ENCODE results near the gene CD1D. TPM values are rescaled to one million over a fixed set of nuclear protein-coding genes. Genes with fewer than 3 reads are reported as not detected.

CD1D gene
- 0.22 TPM in 1 of 2 replicates, not detected in the other for total RNA-seq

DNA sequence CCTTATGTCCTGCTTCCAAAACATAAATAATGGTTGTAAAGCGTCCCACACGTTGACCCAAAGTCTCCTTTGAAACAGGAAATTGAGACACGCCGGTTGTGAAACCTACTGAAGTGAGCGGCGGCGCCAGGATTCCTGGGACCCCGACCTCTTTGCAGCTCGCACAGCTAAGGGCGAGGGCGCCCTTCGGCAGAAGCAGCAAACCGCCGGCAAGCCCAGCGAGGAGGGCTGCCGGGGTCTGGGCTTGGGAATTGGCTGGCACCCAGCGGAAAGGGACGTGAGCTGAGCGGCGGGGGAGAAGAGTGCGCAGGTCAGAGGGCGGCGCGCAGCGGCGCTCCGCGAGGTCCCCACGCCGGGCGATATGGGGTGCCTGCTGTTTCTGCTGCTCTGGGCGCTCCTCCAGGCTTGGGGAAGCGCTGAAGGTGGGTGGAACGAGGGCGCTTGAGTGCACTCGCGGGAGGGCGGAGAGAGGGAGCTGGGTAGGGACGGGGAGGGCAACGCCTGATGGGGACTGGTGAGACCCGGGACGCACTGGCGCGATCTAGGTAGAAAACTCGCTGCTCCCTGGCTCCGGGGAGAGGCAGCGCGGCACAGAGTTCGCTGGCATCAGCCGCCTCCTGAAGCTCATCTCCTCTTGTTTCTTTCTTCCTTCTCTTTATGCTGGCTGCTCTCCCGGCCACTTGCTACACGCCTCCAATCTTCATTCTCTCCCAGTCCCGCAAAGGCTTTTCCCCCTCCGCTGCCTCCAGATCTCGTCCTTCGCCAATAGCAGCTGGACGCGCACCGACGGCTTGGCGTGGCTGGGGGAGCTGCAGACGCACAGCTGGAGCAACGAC lies at the start of gene CD1D:
TSS of gene CD1D (plus strand) at position 155 of the 836 bp plus-strand sequence. CDS start at position 362, 207 bp downstream.
- Mint-ChIP-seq H3K27ac (no peak within 1 kb of the TSS), H3K4me3 (peak within 1 kb of the TSS; percentile 81), H3K4me1 (ENCODE audit: low read depth) (peaks cover 10% of the 10 kb centered on the region), H3K36me3 (ENCODE audit: low read depth) (peaks cover 1% of the 10 kb centered on the region), H3K9me3 (no peaks in the 10 kb centered on the region), H3K27me3 (ENCODE audit: insufficient read depth) (peaks cover 60% of the 10 kb centered on the region)
- DNase-seq (ENCODE audit: low spot score) = no peak
- intact Hi-C loops (cut with micrococcal nuclease) = no loop called here

- DNase-seq (ENCODE audit: low spot score) = no peak
- intact Hi-C loops (cut with micrococcal nuclease) = no loop called here
- H3K4me3 Mint-ChIP-seq = no peak overlapping the region
- H3K4me1 Mint-ChIP-seq (ENCODE audit: low read depth) = no peaks in the 10 kb centered on the region
- H3K27ac Mint-ChIP-seq = no peak overlapping the region
- H3K36me3 Mint-ChIP-seq (ENCODE audit: low read depth) = no peaks in the 10 kb centered on the region
- H3K27me3 Mint-ChIP-seq (ENCODE audit: insufficient read depth) = peaks cover 10% of the 10 kb centered on the region
- no peaks in the 10 kb centered on the region for H3K9me3 Mint-ChIP-seq
Observed at GRCh38 chr1:158131217-158131616, 49.5 kb upstream of the CD1D start.

- intact Hi-C loops (cut with micrococcal nuclease) = loop anchor here (10.0 kb wide), 1 partner anchor 874 kb away; no protein-coding TSS in a partner anchor
- H3K27ac Mint-ChIP-seq = no peak overlapping the region
Observed at GRCh38 chr1:158140764-158141192, 39.9 kb upstream of the CD1D start.

GRCh38 chr1:158145173-158145719 lies 35.4 kb upstream of the CD1D start:
- intact Hi-C loops (cut with micrococcal nuclease) = loop anchor here (5.0 to 10.0 kb wide), 2 partner anchors 870 to 932 kb away; partner anchors contain the start of gene AIM2
- H3K4me3 Mint-ChIP-seq = no peak overlapping the region
- no peaks in the 10 kb centered on the region for H3K36me3 Mint-ChIP-seq (ENCODE audit: low read depth)
- no peak for DNase-seq (ENCODE audit: low spot score)
- H3K4me1 Mint-ChIP-seq (ENCODE audit: low read depth) = peaks cover 16% of the 10 kb centered on the region
- H3K9me3 Mint-ChIP-seq = no peaks in the 10 kb centered on the region
- H3K27ac Mint-ChIP-seq = no peak overlapping the region
- H3K27me3 Mint-ChIP-seq (ENCODE audit: insufficient read depth) = peaks cover 3% of the 10 kb centered on the region

More at GRCh38 chr1:158140764-158141192, 39.9 kb upstream of the CD1D start:
- Mint-ChIP-seq H3K36me3 (ENCODE audit: low read depth) (no peaks in the 10 kb centered on the region), H3K27me3 (ENCODE audit: insufficient read depth) (peaks cover 3% of the 10 kb centered on the region), H3K4me1 (ENCODE audit: low read depth) (no peaks in the 10 kb centered on the region), H3K4me3 (no peak overlapping the region), H3K9me3 (no peaks in the 10 kb centered on the region)
- no peak for DNase-seq (ENCODE audit: low spot score)

DNA sequence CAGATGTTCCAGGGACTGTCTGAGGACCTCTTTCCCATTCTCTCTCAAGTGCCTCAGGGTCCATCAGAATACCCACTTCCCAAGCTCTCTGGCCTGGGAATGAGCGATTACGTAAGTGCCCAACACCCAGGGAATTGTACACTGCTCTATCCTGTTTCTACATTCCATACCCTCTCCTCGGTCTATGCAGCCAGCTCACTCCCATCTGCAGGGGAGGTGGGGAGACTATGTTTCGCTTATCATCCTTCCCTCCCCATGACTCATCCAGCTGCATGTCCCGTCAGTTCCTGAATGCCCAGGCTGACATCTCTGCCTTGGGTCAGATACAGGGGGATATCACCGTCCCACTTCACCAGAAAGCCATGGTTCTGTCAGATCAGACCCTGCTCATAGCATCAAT lies 34.5 kb upstream of the CD1D start:
- no peak for DNase-seq (ENCODE audit: low spot score)
- Mint-ChIP-seq H3K4me3 (no peak overlapping the region), H3K36me3 (ENCODE audit: low read depth) (no peaks in the 10 kb centered on the region), H3K27ac (no peak overlapping the region), H3K4me1 (ENCODE audit: low read depth) (peaks cover 20% of the 10 kb centered on the region), H3K9me3 (no peaks in the 10 kb centered on the region), H3K27me3 (ENCODE audit: insufficient read depth) (peaks cover 3% of the 10 kb centered on the region)
- intact Hi-C loops (cut with micrococcal nuclease) = loop anchor here (5.0 to 10.0 kb wide), 2 partner anchors 869 to 931 kb away; partner anchors contain the start of gene AIM2

GRCh38 chr1:158146739-158147138 lies 34.0 kb upstream of the CD1D start:
- Mint-ChIP-seq H3K4me3 (no peak overlapping the region), H3K27ac (no peak overlapping the region), H3K4me1 (ENCODE audit: low read depth) (peaks cover 20% of the 10 kb centered on the region), H3K36me3 (ENCODE audit: low read depth) (no peaks in the 10 kb centered on the region), H3K27me3 (ENCODE audit: insufficient read depth) (no peaks in the 10 kb centered on the region), H3K9me3 (no peaks in the 10 kb centered on the region)
- intact Hi-C loops (cut with micrococcal nuclease) = loop anchor here (5.0 to 10.0 kb wide), 2 partner anchors 868 to 931 kb away; partner anchors contain the start of gene AIM2
- no peak for DNase-seq (ENCODE audit: low spot score)

GRCh38 chr1:158147401-158147800 lies 33.3 kb upstream of the CD1D start:
- H3K4me1 Mint-ChIP-seq (ENCODE audit: low read depth) = peaks cover 20% of the 10 kb centered on the region
- no peak overlapping the region for H3K4me3 Mint-ChIP-seq
- no peaks in the 10 kb centered on the region for H3K27me3 Mint-ChIP-seq (ENCODE audit: insufficient read depth)
- no peaks in the 10 kb centered on the region for H3K36me3 Mint-ChIP-seq (ENCODE audit: low read depth)
- intact Hi-C loops (cut with micrococcal nuclease) = loop anchor here (5.0 to 10.0 kb wide), 2 partner anchors 867 to 930 kb away; partner anchors contain the start of gene AIM2
- DNase-seq (ENCODE audit: low spot score) = no peak
- no peaks in the 10 kb centered on the region for H3K9me3 Mint-ChIP-seq
- no peak overlapping the region for H3K27ac Mint-ChIP-seq

- Mint-ChIP-seq H3K4me3 (no peak overlapping the region), H3K4me1 (ENCODE audit: low read depth) (peaks cover 20% of the 10 kb centered on the region), H3K27me3 (ENCODE audit: insufficient read depth) (no peaks in the 10 kb centered on the region), H3K27ac (no peak overlapping the region), H3K9me3 (no peaks in the 10 kb centered on the region), H3K36me3 (ENCODE audit: low read depth) (no peaks in the 10 kb centered on the region)
- intact Hi-C loops (cut with micrococcal nuclease) = loop anchor here (5.0 to 10.0 kb wide), 2 partner anchors 867 to 929 kb away; partner anchors contain the start of gene AIM2
- no peak for DNase-seq (ENCODE audit: low spot score)
Observed at GRCh38 chr1:158147869-158148268, 32.8 kb upstream of the CD1D start.

GRCh38 chr1:158148468-158148867 lies 32.2 kb upstream of the CD1D start:
- H3K4me3 Mint-ChIP-seq = peak overlapping the region; percentile 51
- H3K9me3 Mint-ChIP-seq = no peaks in the 10 kb centered on the region
- H3K27ac Mint-ChIP-seq = no peak overlapping the region
- DNase-seq (ENCODE audit: low spot score) = no peak
- intact Hi-C loops (cut with micrococcal nuclease) = loop anchor here (5.0 to 10.0 kb wide), 2 partner anchors 866 to 929 kb away; partner anchors contain the start of gene AIM2
- H3K36me3 Mint-ChIP-seq (ENCODE audit: low read depth) = no peaks in the 10 kb centered on the region
- H3K4me1 Mint-ChIP-seq (ENCODE audit: low read depth) = peaks cover 20% of the 10 kb centered on the region
- H3K27me3 Mint-ChIP-seq (ENCODE audit: insufficient read depth) = no peaks in the 10 kb centered on the region

GRCh38 chr1:158149175-158149574 lies 31.5 kb upstream of the CD1D start:
- peak overlapping the region; percentile 89 for H3K4me3 Mint-ChIP-seq
- no peak overlapping the region for H3K27ac Mint-ChIP-seq
- no peaks in the 10 kb centered on the region for H3K27me3 Mint-ChIP-seq (ENCODE audit: insufficient read depth)
- H3K9me3 Mint-ChIP-seq = no peaks in the 10 kb centered on the region
- H3K4me1 Mint-ChIP-seq (ENCODE audit: low read depth) = peaks cover 20% of the 10 kb centered on the region
- intact Hi-C loops (cut with micrococcal nuclease) = loop anchor here (1.0 to 10.0 kb wide), 3 partner anchors 24 to 928 kb away; partner anchors contain the start of gene AIM2
- H3K36me3 Mint-ChIP-seq (ENCODE audit: low read depth) = no peaks in the 10 kb centered on the region
- no peak for DNase-seq (ENCODE audit: low spot score)

DNA sequence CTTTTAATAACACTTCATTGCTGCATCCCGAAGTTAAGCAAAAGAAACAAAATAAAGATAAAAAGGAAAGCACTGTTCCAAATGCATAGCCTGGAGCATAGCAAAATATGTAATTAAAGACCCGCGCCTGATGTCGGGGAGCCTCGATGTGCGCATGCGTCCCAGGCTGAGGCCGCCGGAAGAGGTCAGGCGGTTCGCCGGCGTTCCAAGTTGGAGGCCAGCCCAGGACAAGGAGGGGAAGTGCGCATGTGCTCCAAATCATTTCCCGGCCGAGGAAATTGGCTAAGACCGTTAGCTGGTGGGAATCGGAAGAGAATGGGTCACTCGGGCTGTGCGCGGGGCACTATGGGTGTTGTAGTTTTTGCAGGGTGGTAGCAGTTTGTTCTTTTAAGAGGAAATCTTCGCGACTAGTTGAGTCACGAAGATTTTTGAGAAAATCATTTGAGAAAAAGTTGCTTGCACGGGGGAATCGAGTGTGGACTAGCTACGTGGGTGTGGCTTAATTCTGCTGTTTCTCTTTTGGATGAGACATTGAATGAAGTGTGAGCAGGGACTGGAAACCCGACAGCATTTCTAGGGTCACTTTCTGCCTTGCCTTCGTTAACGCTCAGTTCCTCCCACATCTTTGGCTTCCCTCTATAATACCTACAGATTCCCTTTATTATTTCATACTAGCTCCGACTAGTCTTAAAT lies 31.0 kb upstream of the CD1D start:
- H3K4me3 Mint-ChIP-seq = peak overlapping the region; percentile 89
- H3K4me1 Mint-ChIP-seq (ENCODE audit: low read depth) = peaks cover 20% of the 10 kb centered on the region
- intact Hi-C loops (cut with micrococcal nuclease) = loop anchor here (1.0 to 10.0 kb wide), 3 partner anchors 24 to 928 kb away; partner anchors contain the start of gene AIM2
- H3K27ac Mint-ChIP-seq = peak overlapping the region; percentile 83
- DNase-seq (ENCODE audit: low spot score) = peak; percentile 57
- H3K27me3 Mint-ChIP-seq (ENCODE audit: insufficient read depth) = no peaks in the 10 kb centered on the region
- H3K36me3 Mint-ChIP-seq (ENCODE audit: low read depth) = no peaks in the 10 kb centered on the region
- H3K9me3 Mint-ChIP-seq = no peaks in the 10 kb centered on the region

DNA sequence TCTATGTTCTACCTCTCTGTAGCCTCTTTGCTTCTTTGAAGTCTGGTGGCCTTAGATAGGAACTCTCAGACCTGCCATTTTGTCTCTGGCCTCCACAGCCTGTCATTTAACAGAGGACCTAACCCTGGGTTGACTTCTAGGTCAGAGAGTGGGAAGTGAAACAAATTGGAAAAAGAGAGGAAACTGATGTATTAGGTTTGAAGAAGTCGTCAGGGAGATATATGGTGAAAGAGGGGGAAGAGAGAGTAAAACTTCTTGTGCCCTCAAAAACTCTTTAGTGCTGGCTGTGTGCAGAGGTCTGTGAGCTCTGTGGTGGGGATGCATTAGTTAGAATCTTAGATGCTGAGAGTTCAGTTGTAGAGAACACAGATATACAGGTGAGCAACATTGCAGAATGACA lies 30.2 kb upstream of the CD1D start:
- no peak overlapping the region for H3K27ac Mint-ChIP-seq
- no peaks in the 10 kb centered on the region for H3K9me3 Mint-ChIP-seq
- no peaks in the 10 kb centered on the region for H3K36me3 Mint-ChIP-seq (ENCODE audit: low read depth)
- H3K4me3 Mint-ChIP-seq = peak overlapping the region; percentile 89
- no peaks in the 10 kb centered on the region for H3K27me3 Mint-ChIP-seq (ENCODE audit: insufficient read depth)
- H3K4me1 Mint-ChIP-seq (ENCODE audit: low read depth) = peaks cover 20% of the 10 kb centered on the region
- intact Hi-C loops (cut with micrococcal nuclease) = no loop called here
- DNase-seq (ENCODE audit: low spot score) = no peak
